Erythroblast (primary cell): ENCODE data around the gene ARHGEF33.

ENCODE experiments used
- GATA1 ChIP-seq: IDR thresholded peaks from 2 replicates; pipeline ENCODE4 v1.6.1; 2011; ENCODE audit warnings: low read depth, mild to moderate bottlenecking, control low read depth, low read length, moderate library complexity
- POLR2A ChIP-seq: IDR thresholded peaks from 2 replicates; pipeline ENCODE4 v1.6.1; 2011; ENCODE audit warnings: mild to moderate bottlenecking, low read length

DNA sequence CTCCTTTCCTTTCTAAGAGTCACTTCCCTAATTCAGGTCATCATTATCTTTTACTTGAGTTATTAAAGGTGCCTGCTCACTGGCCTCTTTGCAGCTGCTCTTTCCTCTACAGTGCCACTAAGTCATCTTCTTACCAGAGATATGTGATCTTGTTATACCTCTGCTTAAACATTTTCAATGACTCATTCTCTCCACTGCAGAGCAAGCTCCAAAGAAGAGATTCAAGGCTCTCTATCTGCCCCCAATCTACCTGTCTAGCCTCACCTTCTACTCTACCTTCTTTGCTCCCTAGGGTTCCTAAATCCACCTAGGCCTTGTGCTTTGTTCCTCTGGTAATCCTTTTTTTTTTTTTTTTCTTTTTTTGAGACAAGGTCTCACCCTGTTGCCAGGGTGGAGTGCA is 3.1 kb downstream of the ARHGEF33 start:
- TF ChIP-seq POLR2A: no peak
- TF ChIP-seq GATA1: no peak
